GM04504 (cell line): ENCODE data around the gene DCTN4.
"Not testable (repeated sequence)": the region's sequence is repeated elsewhere in the genome, so short reads cannot be mapped to it uniquely, and the experiment has no call there.

ENCODE experiments used
- DNase-seq: peaks from one replicate; pipeline ENCODE4 v3.0.0-alpha.2; 2012; ENCODE audit warnings: low read depth

DCTN4 gene

GRCh38 chr5:150778517-150779396 is 19.9 kb upstream of the DCTN4 start, which contains the start of gene SMIM3:
Gene SMIM3 (plus strand): TSS chr5:150778757. CDS start chr5:150795441, 16,684 bp downstream.
- DNase-seq: peak; percentile 40

GRCh38 chr5:150778088-150778516 is 19.3 kb upstream of the DCTN4 start:
- no peak for DNase-seq

GRCh38 chr5:150777685-150778084 is 18.9 kb upstream of the DCTN4 start:
- no peak for DNase-seq

- no peak for DNase-seq
These were observed 15.3 kb upstream of the DCTN4 start for GRCh38 chr5:150774145-150774544.

- no peak for DNase-seq
These were observed 12.4 kb upstream of the DCTN4 start for GRCh38 chr5:150771034-150771795.

GRCh38 chr5:150766251-150766650 is 7.4 kb upstream of the DCTN4 start:
- no peak for DNase-seq

GRCh38 chr5:150765799-150766169 is 7.0 kb upstream of the DCTN4 start:
- DNase-seq: no peak

GRCh38 chr5:150765011-150765798 is 6.4 kb upstream of the DCTN4 start:
- DNase-seq: no peak

GRCh38 chr5:150764530-150764929 is 5.7 kb upstream of the DCTN4 start:
- no peak for DNase-seq

GRCh38 chr5:150763023-150763769 is 4.4 kb upstream of the DCTN4 start:
- peak; percentile 67 for DNase-seq

GRCh38 chr5:150762211-150762610 is 3.4 kb upstream of the DCTN4 start:
- DNase-seq: no peak

- no peak for DNase-seq
These were observed 442 bp upstream of the DCTN4 start for GRCh38 chr5:150759334-150759583.

- DNase-seq: no peak
These were observed 650 bp downstream of the DCTN4 start for GRCh38 chr5:150758203-150758530.

GRCh38 chr5:150757087-150757649 is 1.6 kb downstream of the DCTN4 start:
- DNase-seq: no peak

GRCh38 chr5:150753863-150754262 is 5.0 kb downstream of the DCTN4 start:
- no peak for DNase-seq

- no peak for DNase-seq
These were observed 5.4 kb downstream of the DCTN4 start for GRCh38 chr5:150753463-150753862.

- DNase-seq: no peak
These were observed 7.5 kb downstream of the DCTN4 start for GRCh38 chr5:150751096-150751891.

- no peak for DNase-seq
These were observed 8.3 kb downstream of the DCTN4 start for GRCh38 chr5:150750469-150750868.

- DNase-seq: not testable (repeated sequence)
These were observed 15.7 kb downstream of the DCTN4 start for GRCh38 chr5:150743142-150743488.

- DNase-seq: not testable (repeated sequence)
These were observed 16.2 kb downstream of the DCTN4 start for GRCh38 chr5:150742455-150743141.
